ENCODE results near the gene ADK. TPM values are rescaled to one million over a fixed set of nuclear protein-coding genes. Genes with fewer than 3 reads are reported as not detected.

The ADK gene
- total and polyA plus RNA-seq, 2 experiments from 2014 or later: 39.9 to 53.0 TPM

DNA sequence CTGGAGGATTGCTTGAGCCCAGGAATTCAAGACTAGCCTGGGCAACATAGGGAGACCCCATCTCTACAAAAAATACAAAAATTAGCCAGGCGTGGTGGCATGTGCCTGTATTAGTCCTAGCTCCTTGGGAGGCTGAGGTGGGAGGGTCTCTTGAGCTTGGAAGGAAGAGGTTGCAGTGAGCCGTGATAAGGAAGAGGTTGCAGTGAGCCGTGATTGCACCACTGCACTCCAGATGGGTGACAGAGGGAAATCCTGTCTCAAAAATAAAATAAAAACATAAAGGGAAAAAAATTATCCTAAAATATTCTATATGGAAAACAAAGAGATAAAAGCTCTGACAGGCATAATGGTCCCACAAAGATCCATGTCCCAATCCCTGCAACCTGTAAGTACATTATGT, 587.5 kb downstream of the ADK start:
- Histone ChIP-seq H2AFZ (no peak overlapping the region), H3K4me2 (no peak overlapping the region), H3K36me3 (ENCODE audit: insufficient read depth) (peaks cover 3% of the 10 kb centered on the region; the same call in 1 of the 2 replicates), H3K9me2 (ENCODE audit: insufficient read depth) (no peaks in the 10 kb centered on the region), H3K27me3 (ENCODE audit: insufficient read depth) (no peaks in the 10 kb centered on the region), H4K20me1 (replicated peaks; ENCODE audit: insufficient read depth) (no peaks in the 10 kb centered on the region), H3K79me2 (replicated peaks; ENCODE audit: insufficient read depth) (no peaks in the 10 kb centered on the region), H3K27ac (ENCODE audit: low read depth) (no peak overlapping the region), H3K4me3 (no peak overlapping the region), H3F3A (replicated peaks; ENCODE audit: low read depth) (no peaks in the 10 kb centered on the region; the same call in 1 of the 2 replicates), H3K4me1 (ENCODE audit: insufficient read depth) (no peaks in the 10 kb centered on the region)
- no peaks in the 10 kb centered on the region for H3K27me3 Mint-ChIP-seq (ENCODE audit: insufficient read depth, low read depth, poor library complexity)
- H3K9me3 Mint-ChIP-seq: peaks cover 4% of the 10 kb centered on the region; the same call in 1 of the 3 replicates
- TF ChIP-seq JUNB (IDR thresholded peaks at IDR 0.05; ENCODE audit: unreplicated experiment): no peak
- TF ChIP-seq CTCF (conservative IDR thresholded peaks at IDR 0.05; ENCODE audit: low read depth in 2 of 2): no peak
- no peak for TF ChIP-seq NANOG (IDR thresholded peaks at IDR 0.05; ENCODE audit: borderline replicate concordance)
- TF ChIP-seq, protein P1, sequence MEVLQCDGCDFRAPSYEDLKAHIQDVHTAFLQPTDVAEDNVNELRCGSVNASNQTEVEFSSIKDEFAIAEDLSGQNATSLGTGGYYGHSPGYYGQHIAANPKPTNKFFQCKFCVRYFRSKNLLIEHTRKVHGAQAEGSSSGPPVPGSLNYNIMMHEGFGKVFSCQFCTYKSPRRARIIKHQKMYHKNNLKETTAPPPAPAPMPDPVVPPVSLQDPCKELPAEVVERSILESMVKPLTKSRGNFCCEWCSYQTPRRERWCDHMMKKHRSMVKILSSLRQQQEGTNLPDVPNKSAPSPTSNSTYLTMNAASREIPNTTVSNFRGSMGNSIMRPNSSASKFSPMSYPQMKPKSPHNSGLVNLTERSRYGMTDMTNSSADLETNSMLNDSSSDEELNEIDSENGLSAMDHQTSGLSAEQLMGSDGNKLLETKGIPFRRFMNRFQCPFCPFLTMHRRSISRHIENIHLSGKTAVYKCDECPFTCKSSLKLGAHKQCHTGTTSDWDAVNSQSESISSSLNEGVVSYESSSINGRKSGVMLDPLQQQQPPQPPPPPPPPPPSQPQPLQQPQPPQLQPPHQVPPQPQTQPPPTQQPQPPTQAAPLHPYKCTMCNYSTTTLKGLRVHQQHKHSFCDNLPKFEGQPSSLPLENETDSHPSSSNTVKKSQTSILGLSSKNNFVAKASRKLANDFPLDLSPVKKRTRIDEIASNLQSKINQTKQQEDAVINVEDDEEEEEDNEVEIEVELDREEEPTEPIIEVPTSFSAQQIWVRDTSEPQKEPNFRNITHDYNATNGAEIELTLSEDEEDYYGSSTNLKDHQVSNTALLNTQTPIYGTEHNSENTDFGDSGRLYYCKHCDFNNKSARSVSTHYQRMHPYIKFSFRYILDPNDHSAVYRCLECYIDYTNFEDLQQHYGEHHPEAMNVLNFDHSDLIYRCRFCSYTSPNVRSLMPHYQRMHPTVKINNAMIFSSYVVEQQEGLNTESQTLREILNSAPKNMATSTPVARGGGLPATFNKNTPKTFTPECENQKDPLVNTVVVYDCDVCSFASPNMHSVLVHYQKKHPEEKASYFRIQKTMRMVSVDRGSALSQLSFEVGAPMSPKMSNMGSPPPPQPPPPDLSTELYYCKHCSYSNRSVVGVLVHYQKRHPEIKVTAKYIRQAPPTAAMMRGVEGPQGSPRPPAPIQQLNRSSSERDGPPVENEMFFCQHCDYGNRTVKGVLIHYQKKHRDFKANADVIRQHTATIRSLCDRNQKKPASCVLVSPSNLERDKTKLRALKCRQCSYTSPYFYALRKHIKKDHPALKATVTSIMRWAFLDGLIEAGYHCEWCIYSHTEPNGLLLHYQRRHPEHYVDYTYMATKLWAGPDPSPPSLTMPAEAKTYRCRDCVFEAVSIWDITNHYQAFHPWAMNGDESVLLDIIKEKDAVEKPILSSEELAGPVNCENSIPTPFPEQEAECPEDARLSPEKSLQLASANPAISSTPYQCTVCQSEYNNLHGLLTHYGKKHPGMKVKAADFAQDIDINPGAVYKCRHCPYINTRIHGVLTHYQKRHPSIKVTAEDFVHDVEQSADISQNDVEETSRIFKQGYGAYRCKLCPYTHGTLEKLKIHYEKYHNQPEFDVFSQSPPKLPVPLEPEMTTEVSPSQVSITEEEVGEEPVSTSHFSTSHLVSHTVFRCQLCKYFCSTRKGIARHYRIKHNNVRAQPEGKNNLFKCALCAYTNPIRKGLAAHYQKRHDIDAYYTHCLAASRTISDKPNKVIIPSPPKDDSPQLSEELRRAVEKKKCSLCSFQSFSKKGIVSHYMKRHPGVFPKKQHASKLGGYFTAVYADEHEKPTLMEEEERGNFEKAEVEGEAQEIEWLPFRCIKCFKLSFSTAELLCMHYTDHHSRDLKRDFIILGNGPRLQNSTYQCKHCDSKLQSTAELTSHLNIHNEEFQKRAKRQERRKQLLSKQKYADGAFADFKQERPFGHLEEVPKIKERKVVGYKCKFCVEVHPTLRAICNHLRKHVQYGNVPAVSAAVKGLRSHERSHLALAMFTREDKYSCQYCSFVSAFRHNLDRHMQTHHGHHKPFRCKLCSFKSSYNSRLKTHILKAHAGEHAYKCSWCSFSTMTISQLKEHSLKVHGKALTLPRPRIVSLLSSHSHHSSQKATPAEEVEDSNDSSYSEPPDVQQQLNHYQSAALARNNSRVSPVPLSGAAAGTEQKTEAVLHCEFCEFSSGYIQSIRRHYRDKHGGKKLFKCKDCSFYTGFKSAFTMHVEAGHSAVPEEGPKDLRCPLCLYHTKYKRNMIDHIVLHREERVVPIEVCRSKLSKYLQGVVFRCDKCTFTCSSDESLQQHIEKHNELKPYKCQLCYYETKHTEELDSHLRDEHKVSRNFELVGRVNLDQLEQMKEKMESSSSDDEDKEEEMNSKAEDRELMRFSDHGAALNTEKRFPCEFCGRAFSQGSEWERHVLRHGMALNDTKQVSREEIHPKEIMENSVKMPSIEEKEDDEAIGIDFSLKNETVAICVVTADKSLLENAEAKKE (CRISPR knock-in tag; IDR thresholded peaks at IDR 0.05): no peak
- no peak for TF ChIP-seq STAT1 (IDR thresholded peaks at IDR 0.05; ENCODE audit: unreplicated experiment)
- TF ChIP-seq ZNF331 (CRISPR knock-in tag; IDR thresholded peaks at IDR 0.05; ENCODE audit: low read depth): no peak
- TF ChIP-seq EZH2phosphoT487 (IDR thresholded peaks at IDR 0.05; ENCODE audit: unreplicated experiment): no peak
- no peak for TF ChIP-seq POLR2AphosphoS5 (IDR thresholded peaks at IDR 0.05; ENCODE audit: low read depth)
- TF ChIP-seq, protein P2, sequence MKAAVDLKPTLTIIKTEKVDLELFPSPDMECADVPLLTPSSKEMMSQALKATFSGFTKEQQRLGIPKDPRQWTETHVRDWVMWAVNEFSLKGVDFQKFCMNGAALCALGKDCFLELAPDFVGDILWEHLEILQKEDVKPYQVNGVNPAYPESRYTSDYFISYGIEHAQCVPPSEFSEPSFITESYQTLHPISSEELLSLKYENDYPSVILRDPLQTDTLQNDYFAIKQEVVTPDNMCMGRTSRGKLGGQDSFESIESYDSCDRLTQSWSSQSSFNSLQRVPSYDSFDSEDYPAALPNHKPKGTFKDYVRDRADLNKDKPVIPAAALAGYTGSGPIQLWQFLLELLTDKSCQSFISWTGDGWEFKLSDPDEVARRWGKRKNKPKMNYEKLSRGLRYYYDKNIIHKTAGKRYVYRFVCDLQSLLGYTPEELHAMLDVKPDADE (IDR thresholded peaks at IDR 0.05): no peak
- H3K36me3 Mint-ChIP-seq (ENCODE audit: low read depth): no peaks in the 10 kb centered on the region
- ATAC-seq (no peak), DNase-seq (ENCODE audit: low spot score) (no peak)
- no peak overlapping the region for H3K4me3 Mint-ChIP-seq
- no peak overlapping the region; the same call in 1 of the 2 replicates for H3K27ac Mint-ChIP-seq
- H3K4me1 Mint-ChIP-seq: no peaks in the 10 kb centered on the region
